Panc1 (cell line): Measurements from ENCODE around the gene HMGA1. TPM values are rescaled to one million over a fixed set of nuclear protein-coding genes. Genes with fewer than 3 reads are reported as not detected.

Source experiments
- ATAC-seq: fragments of 200-7000 bp; cut with Tn5 transposase; 2 replicates; pipeline ENCODE4 v1.9.1; 2020; ENCODE audit warnings: mild to moderate bottlenecking, moderate library complexity
- BruUV-seq: library from RNA; stranded (reverse); fragments of 400-500 nt; replicated peaks from 2 replicates; lab custom pipeline; 2021; lab: Mats Ljungman, UMichigan
- CTCF ChIA-PET: fragments of 300-600 bp; sonication (Branson Sonifier 250); formaldehyde crosslinking; loops from one replicate; lab custom pipeline; 2022; ENCODE audit warnings: antibody characterized with exemption; lab: Charles Lee
- POLR2A ChIA-PET: fragments of 300-600 bp; sonication (Branson Sonifier 250); formaldehyde crosslinking; loops from one replicate; lab custom pipeline; 2022; ENCODE audit warnings: antibody characterized with exemption; lab: Charles Lee
- DNase-seq: peaks from one replicate; pipeline ENCODE4 v3.0.0-alpha.2; 2010; ENCODE audit warnings: low read depth, low spot score
- H3K27ac ChIP-seq: 2 replicates; pipeline ENCODE4 v1.5.1; 2011; ENCODE audit warnings: mild to moderate bottlenecking, low read length, inconsistent platforms
- H3K27me3 ChIP-seq: fragments of 200-500 bp; sonication (Bioruptor generic); 2 replicates; pipeline ENCODE4 v1.6.0; 2014; ENCODE audit warnings: low read length, inconsistent platforms; ENCODE audit not compliant: control insufficient read depth, insufficient read depth
- H3K36me3 ChIP-seq: fragments of 200-500 bp; sonication (Bioruptor generic); 2 replicates; pipeline ENCODE4 v1.5.1; 2014; ENCODE audit warnings: inconsistent platforms, mild to moderate bottlenecking, low read length, moderate library complexity; ENCODE audit not compliant: control insufficient read depth, insufficient read depth
- H3K4me1 ChIP-seq: 2 replicates; pipeline ENCODE4 v1.5.1; 2011; ENCODE audit warnings: inconsistent platforms, mild to moderate bottlenecking, low read length, moderate library complexity; ENCODE audit not compliant: control insufficient read depth, insufficient read depth
- H3K4me3 ChIP-seq, 2 experiments: 2 replicates each; pipeline ENCODE4 v1.5.1; 2011 to 2012; ENCODE audit warnings: low read depth in 2 of 2, low read length in 2 of 2, mild to moderate bottlenecking in 2 of 2, inconsistent platforms in 1 of 2, moderate library complexity in 1 of 2
- H3K9me3 ChIP-seq: fragments of 200-500 bp; sonication (Bioruptor generic); 2 replicates; pipeline ENCODE4 v1.5.1; 2014; ENCODE audit warnings: low read depth, mild to moderate bottlenecking, inconsistent platforms, low read length, moderate library complexity; ENCODE audit not compliant: control insufficient read depth, insufficient read depth
- POLR2AphosphoS5 ChIP-seq: IDR thresholded peaks from 2 replicates; pipeline ENCODE4 v1.6.1; 2012; ENCODE audit warnings: mild to moderate bottlenecking, low read depth, low read length, moderate library complexity
- SIN3A ChIP-seq: IDR thresholded peaks from 2 replicates; pipeline ENCODE4 v1.6.1; 2012; ENCODE audit warnings: low read depth, mild to moderate bottlenecking, low read length, moderate library complexity, borderline replicate concordance; ENCODE audit not compliant: insufficient read depth
- TCF7L2 ChIP-seq: IDR thresholded peaks from 2 replicates; pipeline ENCODE4 v1.6.1; 2011; ENCODE audit warnings: mild to moderate bottlenecking, low read depth, low read length, inconsistent platforms
- in situ Hi-C: cut with HindIII; loops from 2 replicates; pipeline ENCODE4 v1.10.0; 2016; ENCODE audit warnings: low sequenced_read_pairs, low pct_unique_long_range_greater_than_20kb
- intact Hi-C: fragments of 100-400 bp; cut with micrococcal nuclease; formaldehyde crosslinking; loops from one replicate; pipeline ENCODE4 v1.10.0; 2022; ENCODE audit not compliant: unreplicated experiment
- total RNA-seq: library from RNA; stranded (reverse); gene quantifications from one replicate; pipeline ENCODE4 v1.2.1, GENCODE V29; 2021; ENCODE audit not compliant: unreplicated experiment
- TF ChIP-seq, protein P1 (sequence below), 2 experiments: IDR thresholded peaks; 2 replicates each; pipeline ENCODE4 v1.6.1; 2011 to 2012; ENCODE audit warnings: low read depth in 2 of 2, control low read depth in 1 of 2, low read length in 1 of 2, mild to moderate bottlenecking in 1 of 2, moderate library complexity in 1 of 2; ENCODE audit not compliant: insufficient read depth in 1 of 2
- TF ChIP-seq, protein P2 (sequence below): fragments of 450-650 bp; IDR thresholded peaks from 2 replicates; pipeline ENCODE4 v1.5.1; 2017; ENCODE audit warnings: mild to moderate bottlenecking

HMGA1 gene
- total RNA-seq, 1 experiment from 2014 or later: 444 TPM

DNA sequence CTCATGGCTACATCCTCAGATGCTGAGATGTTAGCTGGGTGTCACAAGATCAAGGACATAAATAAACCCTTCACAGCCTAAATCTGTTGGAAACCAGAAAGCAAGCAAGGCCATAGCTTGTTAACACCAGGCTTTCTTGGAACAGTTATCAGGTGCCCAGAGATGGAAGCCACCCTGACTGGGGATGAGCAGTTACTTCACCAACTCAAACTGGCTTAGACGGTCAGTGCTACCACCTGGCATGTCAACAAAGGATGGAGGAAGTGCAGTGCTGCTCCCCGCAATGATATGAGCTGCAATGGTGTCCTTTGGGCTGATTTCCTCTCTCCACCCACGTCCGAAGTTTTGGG is 41.1 kb downstream of the HMGA1 start:
- CTCF ChIA-PET: no interaction called here
- ATAC-seq (no peak), DNase-seq (no peak)
- POLR2A ChIA-PET: interaction anchor here (1.2 kb wide), 1 partner anchor 18 kb away, joined by 3 read pairs; no protein-coding TSS in a partner anchor
- no peak overlapping the region for H3K4me3 ChIP-seq
- in situ Hi-C loops: no loop called here
- H3K27ac ChIP-seq: no peak overlapping the region
- H3K27me3 ChIP-seq: no peaks in the 10 kb centered on the region
- no peaks in the 10 kb centered on the region for H3K4me1 ChIP-seq
- TF ChIP-seq, protein P1, sequence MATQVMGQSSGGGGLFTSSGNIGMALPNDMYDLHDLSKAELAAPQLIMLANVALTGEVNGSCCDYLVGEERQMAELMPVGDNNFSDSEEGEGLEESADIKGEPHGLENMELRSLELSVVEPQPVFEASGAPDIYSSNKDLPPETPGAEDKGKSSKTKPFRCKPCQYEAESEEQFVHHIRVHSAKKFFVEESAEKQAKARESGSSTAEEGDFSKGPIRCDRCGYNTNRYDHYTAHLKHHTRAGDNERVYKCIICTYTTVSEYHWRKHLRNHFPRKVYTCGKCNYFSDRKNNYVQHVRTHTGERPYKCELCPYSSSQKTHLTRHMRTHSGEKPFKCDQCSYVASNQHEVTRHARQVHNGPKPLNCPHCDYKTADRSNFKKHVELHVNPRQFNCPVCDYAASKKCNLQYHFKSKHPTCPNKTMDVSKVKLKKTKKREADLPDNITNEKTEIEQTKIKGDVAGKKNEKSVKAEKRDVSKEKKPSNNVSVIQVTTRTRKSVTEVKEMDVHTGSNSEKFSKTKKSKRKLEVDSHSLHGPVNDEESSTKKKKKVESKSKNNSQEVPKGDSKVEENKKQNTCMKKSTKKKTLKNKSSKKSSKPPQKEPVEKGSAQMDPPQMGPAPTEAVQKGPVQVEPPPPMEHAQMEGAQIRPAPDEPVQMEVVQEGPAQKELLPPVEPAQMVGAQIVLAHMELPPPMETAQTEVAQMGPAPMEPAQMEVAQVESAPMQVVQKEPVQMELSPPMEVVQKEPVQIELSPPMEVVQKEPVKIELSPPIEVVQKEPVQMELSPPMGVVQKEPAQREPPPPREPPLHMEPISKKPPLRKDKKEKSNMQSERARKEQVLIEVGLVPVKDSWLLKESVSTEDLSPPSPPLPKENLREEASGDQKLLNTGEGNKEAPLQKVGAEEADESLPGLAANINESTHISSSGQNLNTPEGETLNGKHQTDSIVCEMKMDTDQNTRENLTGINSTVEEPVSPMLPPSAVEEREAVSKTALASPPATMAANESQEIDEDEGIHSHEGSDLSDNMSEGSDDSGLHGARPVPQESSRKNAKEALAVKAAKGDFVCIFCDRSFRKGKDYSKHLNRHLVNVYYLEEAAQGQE (IDR thresholded peaks at IDR 0.05; ENCODE audit: insufficient read depth in 1 of 2, low read depth in 2 of 2, low read length in 1 of 2): no peak
- TF ChIP-seq, protein P2, sequence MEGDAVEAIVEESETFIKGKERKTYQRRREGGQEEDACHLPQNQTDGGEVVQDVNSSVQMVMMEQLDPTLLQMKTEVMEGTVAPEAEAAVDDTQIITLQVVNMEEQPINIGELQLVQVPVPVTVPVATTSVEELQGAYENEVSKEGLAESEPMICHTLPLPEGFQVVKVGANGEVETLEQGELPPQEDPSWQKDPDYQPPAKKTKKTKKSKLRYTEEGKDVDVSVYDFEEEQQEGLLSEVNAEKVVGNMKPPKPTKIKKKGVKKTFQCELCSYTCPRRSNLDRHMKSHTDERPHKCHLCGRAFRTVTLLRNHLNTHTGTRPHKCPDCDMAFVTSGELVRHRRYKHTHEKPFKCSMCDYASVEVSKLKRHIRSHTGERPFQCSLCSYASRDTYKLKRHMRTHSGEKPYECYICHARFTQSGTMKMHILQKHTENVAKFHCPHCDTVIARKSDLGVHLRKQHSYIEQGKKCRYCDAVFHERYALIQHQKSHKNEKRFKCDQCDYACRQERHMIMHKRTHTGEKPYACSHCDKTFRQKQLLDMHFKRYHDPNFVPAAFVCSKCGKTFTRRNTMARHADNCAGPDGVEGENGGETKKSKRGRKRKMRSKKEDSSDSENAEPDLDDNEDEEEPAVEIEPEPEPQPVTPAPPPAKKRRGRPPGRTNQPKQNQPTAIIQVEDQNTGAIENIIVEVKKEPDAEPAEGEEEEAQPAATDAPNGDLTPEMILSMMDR: no peak
- TF ChIP-seq POLR2AphosphoS5 (no peak), TCF7L2 (no peak), SIN3A (no peak)
- no peaks in the 10 kb centered on the region for H3K36me3 ChIP-seq
- H3K9me3 ChIP-seq: no peaks in the 10 kb centered on the region
- intact Hi-C loops: no loop called here
- no TSS peak for BruUV-seq

DNA sequence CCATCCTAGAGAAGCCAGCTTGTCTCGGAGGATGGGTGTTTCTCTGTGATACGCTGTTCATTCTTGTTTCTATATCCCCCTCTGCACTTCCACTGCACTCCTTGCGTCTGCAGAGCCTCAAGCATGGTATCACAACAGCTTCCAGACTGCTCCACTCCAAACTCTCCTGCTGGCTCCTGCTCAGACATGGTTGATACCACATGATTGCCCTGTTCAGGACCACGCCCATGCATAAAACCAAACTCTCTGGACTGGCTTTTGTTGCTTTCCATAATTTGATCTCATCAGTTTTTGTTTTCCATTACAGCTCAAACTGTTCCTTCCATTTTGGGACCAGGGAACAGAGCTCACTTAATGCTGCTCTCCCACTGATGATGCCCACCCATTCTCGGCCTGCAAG is 42.2 kb downstream of the HMGA1 start:
- TF ChIP-seq, protein P2: no peak
- TF ChIP-seq, protein P1 (IDR thresholded peaks at IDR 0.05; ENCODE audit: insufficient read depth in 1 of 2, low read depth in 2 of 2, low read length in 1 of 2): no peak
- ChIA-PET CTCF (no interaction called here), POLR2A (no interaction called here)
- ATAC-seq (no peak), DNase-seq (no peak)
- Histone ChIP-seq H3K9me3 (no peaks in the 10 kb centered on the region), H3K4me1 (no peaks in the 10 kb centered on the region), H3K27me3 (no peaks in the 10 kb centered on the region), H3K36me3 (no peaks in the 10 kb centered on the region), H3K4me3 (no peak overlapping the region), H3K27ac (no peak overlapping the region)
- intact Hi-C loops (no loop called here), in situ Hi-C loops (no loop called here)
- no TSS peak for BruUV-seq
